Pancreas (tissue), 10 donors: ENCODE measurements around the gene PLPP4. TPM values are rescaled to one million over a fixed set of nuclear protein-coding genes. Genes with fewer than 3 reads are reported as not detected.

Source experiments
- ATAC-seq, 4 donors: fragments of 200-7000 bp; cut with Tn5 transposase; one replicate each; pipeline versions ENCODE4 v1.8.0 to v1.9.1; 2020; ENCODE audit warnings: mild to moderate bottlenecking in 4 of 4, moderate library complexity in 4 of 4
- DNase-seq, 6 donors: peaks; one replicate each; pipeline ENCODE4 v3.0.0-alpha.2; 2020
- FAIRE-seq: peaks from 2 replicates; lab custom pipeline; 2012; peaks lifted over from hg19 to GRCh38; lab: Jason Lieb, UNC
- H3K27ac ChIP-seq, 4 donors: fragments of 200-600 bp; sonication (generic); 1 replicate in 3 of 4; 2 replicates in 1 of 4; pipeline versions ENCODE4 v1.5.0 to v1.8.0; 2020
- H3K27me3 ChIP-seq, 4 donors: fragments of 200-600 bp; one replicate each; pipeline ENCODE4 v1.8.0; 2021
- H3K36me3 ChIP-seq, 3 donors: fragments of 200-600 bp; sonication (generic) in 1 of 3; one replicate each; pipeline versions ENCODE4 v1.5.0 to v1.8.0; 2020 to 2021
- H3K4me1 ChIP-seq, 3 donors: fragments of 200-600 bp; one replicate each; pipeline ENCODE4 v1.8.0; 2021
- H3K4me3 ChIP-seq, 4 donors: fragments of 200-600 bp; sonication (generic) in 2 of 4; one replicate each; pipeline versions ENCODE4 v1.5.0 to v1.8.0; 2020 to 2021
- H3K9me3 ChIP-seq, 4 donors: fragments of 200-600 bp; one replicate each; pipeline ENCODE4 v1.8.0; 2021
- CTCF ChIP-seq, 4 donors: fragments of 200-600 bp; sonication (generic) in 3 of 4; IDR thresholded peaks; one replicate each; pipeline versions ENCODE4 v1.5.0 to v1.8.0; 2021; ENCODE audit warnings: antibody characterized with exemption in 4 of 4
- WGBS, 2 donors: extraction: QIAGEN DNeasy Blood & Tissue Kit; methylation state at CpG; one replicate each; pipeline ENCODE4 v1.1.7; 2013; 5-methylcytosine and 5-hydroxymethylcytosine counted together
- intact Hi-C, 3 donors: fragments of 100-400 bp; cut with DNase I; formaldehyde crosslinking; loops; one replicate each; pipeline versions ENCODE4 v1.11.1 to v1.14.2; 2022
- polyA plus RNA-seq, 2 donors: library from polyadenylated mRNA; stranded (reverse); fragments of 200-250 nt; gene quantifications; one replicate each; pipeline ENCODE4 v1.2.3, GENCODE V29; 2013
- total RNA-seq, 6 donors: library from RNA; stranded (reverse); fragmentation: NEBNext Ultra II Directional in 4 of 6; extraction: Animal tissue kit (Norgen Biotek cat#: 25700) in 4 of 6; gene quantifications; one replicate each; pipeline versions ENCODE4 v1.2.1 to v1.2.4, GENCODE V29; 2021 to 2023
- donor health status: healthy with polysubstance abuse.
- donor health status: DM: no; HTN: no; CAD: no; lungs with moderate emphysema.
- donor health status: DM: no; HTN: no; CAD: no.
- donor health status: control.
- donor health status: control.
- donor health status: Bipolar disorder and iron deficiency.
- donor health status: DM: yes; HTN: yes; CAD: no.
- donor health status: DM: no; HTN: no; CAD: no.
- donor health status: DM: no; HTN: no; CAD: no.
- donor health status: DM: yes; HTN: yes; CAD: no.

Gene PLPP4
- total and polyA plus RNA-seq, 8 donors = 0.07 to 1.7 (median 0.08) TPM; not detected in 5

DNA sequence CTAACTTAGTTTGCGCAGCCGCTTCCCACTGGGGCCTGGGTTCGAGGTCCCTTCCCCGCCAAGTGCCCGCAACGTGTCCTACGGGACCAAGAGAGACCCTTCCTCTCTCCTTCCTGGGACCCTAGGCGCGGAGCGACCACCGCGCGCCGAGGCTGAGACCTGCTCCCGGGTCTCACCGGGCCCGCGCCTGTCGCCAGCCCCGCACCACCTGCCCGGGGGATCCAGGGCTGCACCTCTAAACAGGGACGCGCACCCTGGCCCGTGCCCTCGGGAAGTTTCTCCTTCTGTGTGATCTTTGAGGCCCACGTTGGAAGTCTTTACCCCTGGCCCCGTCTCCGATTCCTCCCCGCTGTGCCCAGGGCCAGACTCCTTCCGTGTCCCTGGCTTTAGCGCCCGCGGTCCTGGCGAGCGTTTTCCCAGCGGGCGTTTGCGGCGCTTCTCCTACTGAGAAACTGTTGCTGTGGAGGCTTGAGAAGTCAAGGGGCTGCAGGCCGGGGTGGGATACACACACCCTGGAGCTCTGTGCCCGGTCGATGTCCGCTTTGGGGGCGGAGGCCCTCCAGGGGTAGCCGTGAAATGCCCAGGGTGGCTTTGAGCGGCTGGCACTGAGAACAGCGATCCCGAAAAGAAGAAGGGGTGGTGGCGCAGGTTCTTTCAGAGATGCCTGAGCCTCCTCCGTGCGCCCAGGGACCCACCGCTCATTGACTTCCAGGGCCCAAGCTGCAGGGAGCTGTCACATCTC, 575 bp downstream of the PLPP4 start:
- peak overlapping the region; percentile 16 to 47 (median 34) for H3K4me3 ChIP-seq
- peak in 1 of 6 donors; percentile 72 for DNase-seq

GRCh38 chr10:120458432-120458831, 1.4 kb downstream of the PLPP4 start:
- Histone ChIP-seq H3K9me3 (no peaks in the 10 kb centered on the region), H3K4me1 (peaks cover 0 to 4% (median 3%) of the 10 kb centered on the region in 3 donors), H3K36me3 (no peaks in the 10 kb centered on the region), H3K4me3 (no peak overlapping the region), H3K27ac (no peak overlapping the region), H3K27me3 (peaks cover 0 to 19% (median 0%) of the 10 kb centered on the region in 4 donors)
- TF ChIP-seq CTCF (IDR thresholded peaks at IDR 0.05) = no peak
- intact Hi-C loops = no loop called here
- DNase-seq (no peak), ATAC-seq (no peak), FAIRE-seq (no peak)
- 59 to 63% methylated on average over 4 of the region's 4 CpGs for WGBS, 2 donors

More for the DNA sequence above, 575 bp downstream of the PLPP4 start:
- Histone ChIP-seq H3K9me3 (no peaks in the 10 kb centered on the region), H3K4me1 (peaks cover 0 to 4% (median 3%) of the 10 kb centered on the region in 3 donors), H3K36me3 (no peaks in the 10 kb centered on the region), H3K27ac (no peak overlapping the region), H3K27me3 (peaks cover 0 to 19% (median 0%) of the 10 kb centered on the region in 4 donors)
- WGBS, 2 donors = 11% methylated on average over 45 to 52 of the region's 52 CpGs
- ATAC-seq = peak in 1 of 4 donors; percentile 4
- intact Hi-C loops = no loop called here
- no peak for TF ChIP-seq CTCF (IDR thresholded peaks at IDR 0.05)
- FAIRE-seq = no peak

GRCh38 chr10:120459185-120459584, 2.2 kb downstream of the PLPP4 start:
- DNase-seq (peak in 1 of 6 donors; percentile 9), FAIRE-seq (no peak)

GRCh38 chr10:120460186-120460585, 3.2 kb downstream of the PLPP4 start:
- no peak overlapping the region for H3K4me3 ChIP-seq
- peaks cover 0 to 4% (median 3%) of the 10 kb centered on the region in 3 donors for H3K4me1 ChIP-seq
- no peaks in the 10 kb centered on the region for H3K36me3 ChIP-seq
- no peak for TF ChIP-seq CTCF (IDR thresholded peaks at IDR 0.05)
- 37 to 73% methylated on average over 1 of the region's 1 CpG for WGBS, 2 donors
- ATAC-seq (no peak), DNase-seq (no peak), FAIRE-seq (no peak)
- H3K9me3 ChIP-seq = no peaks in the 10 kb centered on the region
- H3K27ac ChIP-seq = no peak overlapping the region
- H3K27me3 ChIP-seq = peaks cover 0 to 19% (median 0%) of the 10 kb centered on the region in 4 donors
- intact Hi-C loops = no loop called here

More at GRCh38 chr10:120459185-120459584, 2.2 kb downstream of the PLPP4 start:
- ATAC-seq = peak in 1 of 4 donors; percentile 18
- no peak overlapping the region for H3K4me3 ChIP-seq
- H3K9me3 ChIP-seq = no peaks in the 10 kb centered on the region
- WGBS, 2 donors = 18 to 26% methylated on average over 5 of the region's 5 CpGs
- no peak overlapping the region for H3K27ac ChIP-seq
- intact Hi-C loops = no loop called here
- TF ChIP-seq CTCF (IDR thresholded peaks at IDR 0.05) = no peak
- H3K4me1 ChIP-seq = peaks cover 0 to 4% (median 3%) of the 10 kb centered on the region in 3 donors
- H3K27me3 ChIP-seq = peaks cover 0 to 19% (median 0%) of the 10 kb centered on the region in 4 donors
- H3K36me3 ChIP-seq = no peaks in the 10 kb centered on the region

DNA sequence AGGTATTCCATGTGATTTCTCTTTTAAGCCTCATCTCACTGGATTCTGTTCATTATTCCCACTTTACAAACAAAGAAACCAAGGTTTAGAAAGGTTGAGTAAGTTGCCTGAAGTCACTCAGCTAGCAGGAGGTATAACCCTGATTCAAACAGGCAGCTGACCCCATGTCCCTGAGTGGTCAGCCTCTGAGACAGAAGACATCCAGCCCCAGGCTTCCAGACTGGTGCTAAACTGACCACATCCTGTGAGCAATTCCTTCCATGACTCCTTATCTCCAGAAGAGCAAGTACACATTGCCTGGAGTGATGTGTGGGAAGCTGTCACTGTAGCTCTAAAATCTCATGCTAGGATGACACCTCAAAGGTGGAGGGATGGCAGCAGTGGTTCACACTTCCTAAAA, 3.7 kb downstream of the PLPP4 start:
- intact Hi-C loops = no loop called here
- Histone ChIP-seq H3K4me3 (no peak overlapping the region), H3K27ac (no peak overlapping the region), H3K36me3 (no peaks in the 10 kb centered on the region), H3K27me3 (peaks cover 0 to 19% (median 0%) of the 10 kb centered on the region in 4 donors), H3K9me3 (no peaks in the 10 kb centered on the region), H3K4me1 (peaks cover 0 to 4% (median 3%) of the 10 kb centered on the region in 3 donors)
- no peak for FAIRE-seq
- no peak for DNase-seq
- no peak for TF ChIP-seq CTCF (IDR thresholded peaks at IDR 0.05)
- peak in 1 of 4 donors; percentile 11 for ATAC-seq
